A549 (cell line): ENCODE measurements around the gene KIF1B. TPM values are rescaled to one million over a fixed set of nuclear protein-coding genes. Genes with fewer than 3 reads are reported as not detected.

Experiments used
- ATAC-seq, 2 experiments: fragments of 200-7000 bp in 1 of 2; fragments of >200 bp in 1 of 2; cut with Nextera tagmentation in 1 of 2; cut with Tn5 transposase in 1 of 2; 3 replicates each; pipeline versions ENCODE4 v1.8.0 to v1.9.1; 2018 to 2020; ENCODE audit warnings: mild to moderate bottlenecking in 1 of 2, moderate library complexity in 1 of 2
- CTCF ChIA-PET: fragments of 300-600 bp; sonication (Branson Sonifier 250); formaldehyde crosslinking; extraction: SDS; loops from one replicate; lab custom pipeline; 2021; ENCODE audit warnings: antibody characterized with exemption, inconsistent platforms; lab: Yijun Ruan, JAX
- POLR2A ChIA-PET: fragments of 350-600 bp; formaldehyde crosslinking; extraction: SDS; loops from one replicate; lab custom pipeline; 2021; ENCODE audit warnings: antibody characterized with exemption, inconsistent platforms; lab: Yijun Ruan, JAX
- DNase-seq, 2 experiments: peaks; one replicate each; pipeline versions ENCODE4 v3.0.0 to v3.0.0-alpha.2; 2011 to 2016; ENCODE audit warnings: low read depth in 1 of 2, low spot score in 1 of 2
- FAIRE-seq: peaks from 2 replicates; lab custom pipeline; 2011; peaks lifted over from hg19 to GRCh38; lab: Jason Lieb, UNC
- H3K27ac ChIP-seq, 2 experiments: fragments of >200 bp; sonication (Bioruptor Twin); formaldehyde crosslinking; 3 replicates each; pipeline ENCODE4 v1.5.1; 2016 to 2017
- H3K4me1 ChIP-seq: fragments of >200 bp; sonication (Bioruptor Twin); formaldehyde crosslinking; 3 replicates; pipeline ENCODE4 v1.6.1; 2016
- H3K4me2 ChIP-seq: fragments of >200 bp; sonication (Bioruptor Twin); formaldehyde crosslinking; 3 replicates; pipeline ENCODE4 v1.6.1; 2016
- H3K4me3 ChIP-seq: fragments of >200 bp; sonication (Bioruptor Twin); formaldehyde crosslinking; 3 replicates; pipeline ENCODE4 v1.5.1; 2016
- H3K9me3 ChIP-seq: fragments of >200 bp; sonication (Bioruptor Twin); formaldehyde crosslinking; 3 replicates; pipeline ENCODE4 v1.6.1; 2016
- BHLHE40 ChIP-seq: IDR thresholded peaks from 2 replicates; pipeline ENCODE4 v1.6.1; 2012; ENCODE audit warnings: low read depth, low read length, inconsistent platforms
- CBX2 ChIP-seq: fragments of 200-600 bp; sonication (generic); IDR thresholded peaks from 2 replicates; pipeline ENCODE4 v1.6.1; 2016; ENCODE audit warnings: low read depth, mild to moderate bottlenecking, borderline replicate concordance
- CBX8 ChIP-seq: fragments of 200-600 bp; sonication (generic); IDR thresholded peaks from 2 replicates; pipeline ENCODE4 v1.6.1; 2016
- CEBPB ChIP-seq, 2 experiments: fragments of >200 bp in 1 of 2; sonication (Bioruptor Twin) in 1 of 2; formaldehyde crosslinking in 1 of 2; IDR thresholded peaks; 2 replicates each; pipeline ENCODE4 v1.6.1; 2012 to 2016
- E2F6 ChIP-seq: IDR thresholded peaks from 2 replicates; pipeline ENCODE4 v1.6.1; 2012; ENCODE audit warnings: low read depth, borderline replicate concordance
- EP300 ChIP-seq, 2 experiments: fragments of >200 bp; sonication (Bioruptor Twin); formaldehyde crosslinking; IDR thresholded peaks; 2 replicates in 1 of 2; 3 replicates in 1 of 2; pipeline ENCODE4 v1.6.1; 2016 to 2017
- ESRRA ChIP-seq: fragments of 150-350 bp; IDR thresholded peaks from 2 replicates; pipeline ENCODE4 v1.6.1; 2014; ENCODE audit warnings: mild to moderate bottlenecking, low read length, borderline replicate concordance
- FOSB ChIP-seq: fragments of 250-450 bp; sonication (Bioruptor Pico); IDR thresholded peaks from 2 replicates; pipeline ENCODE4 v1.5.0; 2020; ENCODE audit warnings: mild to moderate bottlenecking, moderate library complexity
- FOXS1 ChIP-seq: fragments of 250-450 bp; sonication (Bioruptor Pico); IDR thresholded peaks from 2 replicates; pipeline ENCODE4 v1.5.0; 2020; ENCODE audit warnings: mild to moderate bottlenecking, moderate library complexity
- HDAC2 ChIP-seq: fragments of 200-600 bp; sonication (generic); IDR thresholded peaks from 2 replicates; pipeline ENCODE4 v1.6.1; 2016
- HEYL ChIP-seq: fragments of 250-450 bp; sonication (Bioruptor Pico); IDR thresholded peaks from 2 replicates; pipeline ENCODE4 v1.8.0; 2021; ENCODE audit warnings: mild to moderate bottlenecking, moderate library complexity
- HOXA7 ChIP-seq: fragments of 250-450 bp; sonication (Bioruptor Pico); IDR thresholded peaks from 2 replicates; pipeline ENCODE4 v1.5.0; 2020; ENCODE audit warnings: mild to moderate bottlenecking, moderate library complexity
- JUN ChIP-seq, 2 experiments: fragments of >200 bp; sonication (Bioruptor Twin); formaldehyde crosslinking; IDR thresholded peaks; 2 replicates in 1 of 2; 3 replicates in 1 of 2; pipeline ENCODE4 v1.6.1; 2016 to 2017
- JUNB ChIP-seq: fragments of >200 bp; sonication (Bioruptor Twin); formaldehyde crosslinking; IDR thresholded peaks from 2 replicates; pipeline ENCODE4 v1.6.1; 2016
- KDM5A ChIP-seq: fragments of 200-600 bp; sonication (generic); IDR thresholded peaks from 2 replicates; pipeline ENCODE4 v1.6.1; 2016; ENCODE audit warnings: antibody characterized with exemption, mild to moderate bottlenecking
- MAX ChIP-seq: IDR thresholded peaks from 2 replicates; pipeline ENCODE4 v1.6.1; 2012
- NR3C1 ChIP-seq: fragments of >200 bp; sonication (Bioruptor Twin); formaldehyde crosslinking; IDR thresholded peaks from 3 replicates; pipeline ENCODE4 v1.6.1; 2017
- PBX3 ChIP-seq: IDR thresholded peaks from 2 replicates; pipeline ENCODE4 v1.6.1; 2012
- RAD21 ChIP-seq, 2 experiments: fragments of >200 bp in 1 of 2; sonication (Bioruptor Twin) in 1 of 2; formaldehyde crosslinking in 1 of 2; IDR thresholded peaks in 1 of 2; conservative IDR thresholded peaks in 1 of 2; 2 replicates in 1 of 2; 3 replicates in 1 of 2; pipeline ENCODE4 v1.6.1; 2012 to 2018; ENCODE audit warnings: inconsistent platforms in 1 of 2
- RARB ChIP-seq: fragments of 250-450 bp; sonication (Bioruptor Pico); IDR thresholded peaks from 2 replicates; pipeline ENCODE4 v1.8.0; 2021; ENCODE audit warnings: mild to moderate bottlenecking, moderate library complexity
- RCOR1 ChIP-seq: fragments of 150-350 bp; IDR thresholded peaks from 2 replicates; pipeline ENCODE4 v1.6.1; 2014; ENCODE audit warnings: antibody characterized with exemption, low read length, low read depth
- REST ChIP-seq: fragments of 200-600 bp; sonication (generic); IDR thresholded peaks from 2 replicates; pipeline ENCODE4 v1.6.1; 2016; ENCODE audit warnings: antibody characterized with exemption, mild to moderate bottlenecking, moderate library complexity
- RFX5 ChIP-seq: fragments of 450-650 bp; IDR thresholded peaks from 2 replicates; pipeline ENCODE4 v1.7.1; 2014; ENCODE audit warnings: antibody characterized with exemption, mild to moderate bottlenecking, moderate library complexity
- RNF2 ChIP-seq: fragments of 200-600 bp; sonication (generic); IDR thresholded peaks from 2 replicates; pipeline ENCODE4 v1.6.1; 2016; ENCODE audit warnings: low read depth, mild to moderate bottlenecking, antibody characterized with exemption, moderate library complexity, borderline replicate concordance
- SMC3 ChIP-seq: fragments of >200 bp; sonication (Bioruptor Twin); formaldehyde crosslinking; IDR thresholded peaks from 3 replicates; pipeline ENCODE4 v1.6.1; 2018; ENCODE audit warnings: inconsistent platforms
- SREBF2 ChIP-seq: fragments of 450-650 bp; IDR thresholded peaks from 2 replicates; pipeline ENCODE4 v1.6.1; 2014; ENCODE audit warnings: mild to moderate bottlenecking, moderate library complexity
- USF2 ChIP-seq: fragments of 450-650 bp; IDR thresholded peaks from 2 replicates; pipeline ENCODE4 v1.6.1; 2014; ENCODE audit warnings: antibody characterized with exemption
- ZFP36 ChIP-seq: fragments of 450-650 bp; IDR thresholded peaks from 2 replicates; pipeline ENCODE4 v1.6.1; 2014; ENCODE audit warnings: borderline replicate concordance; ENCODE audit not compliant: partially characterized antibody
- WGBS: methylation state at CpG from one replicate; pipeline ENCODE4 v1.1.6; 2017; ENCODE audit errors: missing lambda C conversion rate; 5-methylcytosine and 5-hydroxymethylcytosine counted together
- polyA plus RNA-seq, 4 experiments: library from polyadenylated mRNA; depleted of rRNA in 3 of 4; stranded (reverse); fragments of >200 nt; fragmentation: RNase III in 1 of 4; extraction: RNeasy Plus Mini Kit Qiagen cat#74134 plus additional on column Dnase treatment in 1 of 4; gene quantifications; 2 replicates in 3 of 4; 3 replicates in 1 of 4; pipeline ENCODE4 v1.2.3, GENCODE V29; 2011 to 2017

The KIF1B gene
- polyA plus RNA-seq, 2 of the 4 experiments (the other 2 are of a cell fraction): 9.8 to 18.3 TPM

GRCh38 chr1:10171105-10171767, 39.1 kb upstream of the KIF1B start:
- ChIA-PET CTCF (interaction anchor here (1.0 to 1.4 kb wide), 2 partner anchors 38 to 39 kb away, joined by 3 to 4 read pairs; partner anchors contain the start of gene KIF1B), POLR2A (no interaction called here)
- Histone ChIP-seq H3K4me2 (no peak overlapping the region), H3K27ac (no peak overlapping the region), H3K4me3 (no peak overlapping the region), H3K4me1 (no peaks in the 10 kb centered on the region), H3K9me3 (no peaks in the 10 kb centered on the region)
- 95% methylated on average over 16 of the region's 16 CpGs for WGBS
- TF ChIP-seq SREBF2 (no peak), ZFP36 (no peak), ESRRA (no peak), FOSB (CRISPR knock-in tag) (no peak), CBX2 (no peak), FOXS1 (CRISPR knock-in tag) (no peak), HOXA7 (CRISPR knock-in tag) (no peak), JUN (IDR thresholded peaks at IDR 0.05) (no peak), JUNB (no peak), KDM5A (no peak), SMC3 (no peak), RARB (no peak), HEYL (CRISPR knock-in tag) (no peak)
- DNase-seq (no peak), ATAC-seq (no peak), FAIRE-seq (no peak)

GRCh38 chr1:10171995-10172669, 38.2 kb upstream of the KIF1B start:
- Histone ChIP-seq H3K27ac (no peak overlapping the region), H3K4me3 (no peak overlapping the region), H3K4me2 (no peak overlapping the region), H3K9me3 (no peaks in the 10 kb centered on the region), H3K4me1 (no peaks in the 10 kb centered on the region)
- CTCF ChIA-PET: interaction anchor here (1.1 kb wide), 1 partner anchor 38 kb away, joined by 4 read pairs; the partner anchor contains the start of gene KIF1B
- no peak for FAIRE-seq
- DNase-seq: no peak
- 82% methylated on average over 8 of the region's 8 CpGs for WGBS
- no peak for TF ChIP-seq PBX3
- TF ChIP-seq MAX: no peak
- TF ChIP-seq RCOR1: no peak
- TF ChIP-seq RNF2: no peak
- TF ChIP-seq CEBPB (IDR thresholded peaks at IDR 0.05): no peak
- no peak for TF ChIP-seq RARB
- TF ChIP-seq BHLHE40: no peak
- no peak for TF ChIP-seq HDAC2
- TF ChIP-seq CBX8: no peak
- no peak for TF ChIP-seq HEYL (CRISPR knock-in tag)
- no peak for TF ChIP-seq SREBF2
- TF ChIP-seq REST: no peak
- TF ChIP-seq RAD21 (conservative IDR thresholded peaks at IDR 0.05 in 1 of 2, IDR thresholded peaks at IDR 0.05 in 1 of 2): no peak
- TF ChIP-seq NR3C1: no peak
- no peak for TF ChIP-seq E2F6
- no peak for TF ChIP-seq USF2
- no peak for TF ChIP-seq RFX5
- TF ChIP-seq EP300 (IDR thresholded peaks at IDR 0.05): no peak
- ATAC-seq: no peak
- POLR2A ChIA-PET: no interaction called here
